Uterus (tissue), 2 donors: ENCODE data around the gene HIVEP3.

ENCODE experiments used
- POLR2A ChIP-seq, 2 donors: fragments of 450-650 bp; IDR thresholded peaks; one replicate each; pipeline ENCODE4 v1.6.1; 2016; ENCODE audit warnings: antibody characterized with exemption in 2 of 2, mild to moderate bottlenecking in 1 of 2, moderate library complexity in 1 of 2
- TF ChIP-seq, protein P1 (sequence below), 4 experiments: fragments of 200-600 bp in 2 of 4; fragments of 450-650 bp in 2 of 4; sonication (generic) in 2 of 4; IDR thresholded peaks; one replicate each; pipeline ENCODE4 v1.5.1; 2016 to 2019; ENCODE audit warnings: antibody characterized with exemption in 4 of 4, mild to moderate bottlenecking in 2 of 4, moderate library complexity in 1 of 4

DNA sequence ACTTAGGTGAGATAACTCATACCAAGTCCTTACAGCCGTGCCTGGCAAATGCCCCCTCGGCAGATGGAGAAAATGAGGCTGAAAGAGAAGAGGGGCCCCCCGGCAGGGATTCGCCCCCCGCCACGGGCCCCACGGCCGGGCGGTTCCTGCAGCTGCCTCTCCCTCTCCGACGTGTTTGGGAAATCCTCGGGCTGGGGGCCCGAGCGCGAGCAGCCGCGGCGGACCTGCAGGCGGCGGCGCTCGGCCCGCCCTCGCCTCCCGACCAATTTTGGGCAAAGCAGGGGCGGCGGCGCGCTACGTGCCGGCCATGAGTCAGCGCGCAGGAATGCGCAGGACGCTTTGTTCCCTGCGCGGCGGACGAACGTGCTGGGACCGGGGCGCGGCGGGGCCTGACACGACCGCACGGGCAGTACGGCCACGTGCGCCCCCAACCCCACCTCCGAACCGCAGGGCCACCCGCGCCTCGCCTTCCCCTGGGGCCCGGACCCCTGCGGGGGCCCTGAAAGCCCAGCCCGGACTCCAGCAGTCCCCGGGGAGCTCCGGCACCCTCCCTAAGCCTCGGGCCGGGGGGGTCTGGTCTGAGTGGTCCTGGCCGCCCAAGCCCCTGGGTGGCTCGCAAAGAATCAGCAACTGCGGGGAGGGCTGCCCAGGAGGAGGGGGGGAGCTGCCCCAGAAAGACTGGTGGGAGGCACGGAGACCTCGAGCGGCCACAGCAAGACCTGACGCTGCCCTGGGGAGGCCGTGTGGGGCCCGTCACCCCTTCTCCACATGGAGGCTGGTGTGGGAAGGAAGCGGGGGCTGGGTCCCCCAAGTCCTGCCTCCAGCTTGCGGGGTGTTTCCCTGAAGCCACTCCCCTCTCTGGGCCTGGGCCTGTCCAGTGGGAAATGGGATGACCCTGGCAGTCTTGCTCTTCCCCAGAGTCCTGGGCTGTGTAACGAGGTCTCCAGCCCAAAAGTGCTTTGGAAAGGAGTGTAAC lies 422.4 kb downstream of the HIVEP3 start:
- peak; percentile 84 to 95 for TF ChIP-seq POLR2A (IDR thresholded peaks at IDR 0.05)
- TF ChIP-seq, protein P1, sequence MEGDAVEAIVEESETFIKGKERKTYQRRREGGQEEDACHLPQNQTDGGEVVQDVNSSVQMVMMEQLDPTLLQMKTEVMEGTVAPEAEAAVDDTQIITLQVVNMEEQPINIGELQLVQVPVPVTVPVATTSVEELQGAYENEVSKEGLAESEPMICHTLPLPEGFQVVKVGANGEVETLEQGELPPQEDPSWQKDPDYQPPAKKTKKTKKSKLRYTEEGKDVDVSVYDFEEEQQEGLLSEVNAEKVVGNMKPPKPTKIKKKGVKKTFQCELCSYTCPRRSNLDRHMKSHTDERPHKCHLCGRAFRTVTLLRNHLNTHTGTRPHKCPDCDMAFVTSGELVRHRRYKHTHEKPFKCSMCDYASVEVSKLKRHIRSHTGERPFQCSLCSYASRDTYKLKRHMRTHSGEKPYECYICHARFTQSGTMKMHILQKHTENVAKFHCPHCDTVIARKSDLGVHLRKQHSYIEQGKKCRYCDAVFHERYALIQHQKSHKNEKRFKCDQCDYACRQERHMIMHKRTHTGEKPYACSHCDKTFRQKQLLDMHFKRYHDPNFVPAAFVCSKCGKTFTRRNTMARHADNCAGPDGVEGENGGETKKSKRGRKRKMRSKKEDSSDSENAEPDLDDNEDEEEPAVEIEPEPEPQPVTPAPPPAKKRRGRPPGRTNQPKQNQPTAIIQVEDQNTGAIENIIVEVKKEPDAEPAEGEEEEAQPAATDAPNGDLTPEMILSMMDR (IDR thresholded peaks at IDR 0.05): peak in 2 of 4 experiments; percentile 53 to 64
